ENCODE data around the gene KAZN. TPM values are rescaled to one million over a fixed set of nuclear protein-coding genes. Genes with fewer than 3 reads are reported as not detected.

The KAZN gene
- total RNA-seq, 2 donors from 2014 or later, result 0.22 to 0.74 TPM

DNA sequence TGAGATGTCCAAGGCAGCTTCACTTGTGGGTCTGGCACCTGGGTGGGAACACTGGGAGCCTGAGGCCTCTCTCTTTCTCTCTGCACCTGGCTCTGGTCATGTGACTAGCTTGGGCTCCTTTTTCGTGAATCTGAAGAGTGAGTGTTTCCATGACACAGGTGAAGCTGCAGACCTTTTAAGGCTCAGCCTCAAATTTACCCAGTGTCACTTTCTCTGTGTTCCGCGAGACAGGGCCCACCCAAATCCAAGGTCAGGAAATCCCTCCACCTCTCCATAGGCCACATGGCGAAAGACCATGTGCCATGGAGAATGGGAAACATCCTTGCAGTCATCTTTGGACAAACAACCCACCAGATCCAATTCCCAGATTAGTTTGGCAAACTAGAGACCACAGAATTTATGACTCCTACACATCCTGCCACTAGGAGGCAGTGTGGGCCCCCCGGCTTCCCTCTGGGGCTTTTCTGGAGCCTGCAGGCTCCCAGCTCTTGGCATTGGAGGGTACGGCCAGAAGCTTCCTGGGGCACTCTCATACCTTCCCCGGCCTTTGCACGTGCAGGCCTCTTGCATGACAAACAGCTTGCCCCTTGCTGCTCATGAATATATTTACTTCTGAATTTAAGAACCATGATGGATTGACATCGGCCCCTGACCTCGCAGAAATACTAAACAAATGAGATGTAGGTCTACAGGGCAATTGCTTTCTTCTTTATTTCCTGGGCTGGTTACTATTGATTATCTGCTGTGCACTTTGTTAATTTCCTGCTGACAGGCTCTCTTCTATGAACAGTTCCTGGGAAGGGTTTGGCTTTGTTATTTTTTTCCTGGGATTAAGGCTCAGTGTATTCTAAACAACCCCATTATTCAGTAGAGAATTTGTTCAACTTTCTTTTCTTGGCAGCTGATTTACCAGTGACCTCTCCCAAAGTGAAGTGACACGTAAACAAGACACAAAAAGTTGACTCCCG, 180.7 kb downstream of the KAZN start:
- Mint-ChIP-seq H3K36me3 (ENCODE audit: low read depth) (no peaks in the 10 kb centered on the region), H3K4me3 (no peak overlapping the region), H3K9me3 (no peaks in the 10 kb centered on the region), H3K4me1 (no peaks in the 10 kb centered on the region), H3K27ac (no peak overlapping the region), H3K27me3 (peaks cover 16% of the 10 kb centered on the region)
- no peak for ATAC-seq (replicated peaks)

DNA sequence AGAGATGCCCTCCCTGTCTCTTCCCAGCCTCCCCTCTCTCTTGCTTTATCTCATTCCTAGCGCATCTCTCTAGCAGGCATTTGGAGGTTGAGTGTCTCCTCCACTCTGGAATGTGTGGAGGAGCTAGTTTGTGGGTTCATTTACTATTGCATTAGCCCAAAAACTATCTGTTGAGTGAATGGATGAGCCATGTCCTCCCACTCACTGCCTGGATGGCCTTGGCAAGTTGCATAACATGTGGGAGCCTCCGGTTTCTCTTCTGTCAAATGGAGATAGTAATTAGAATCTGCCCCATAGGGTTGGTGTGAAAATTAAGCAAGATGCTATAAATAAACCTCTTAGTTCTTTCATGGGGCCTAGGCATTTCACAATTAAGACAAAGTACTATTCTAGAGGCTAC, 181.8 kb downstream of the KAZN start:
- Mint-ChIP-seq H3K36me3 (ENCODE audit: low read depth) (no peaks in the 10 kb centered on the region), H3K4me1 (no peaks in the 10 kb centered on the region), H3K9me3 (no peaks in the 10 kb centered on the region), H3K27ac (no peak overlapping the region), H3K4me3 (no peak overlapping the region), H3K27me3 (peaks cover 16% of the 10 kb centered on the region)
- no peak for ATAC-seq (replicated peaks)

DNA sequence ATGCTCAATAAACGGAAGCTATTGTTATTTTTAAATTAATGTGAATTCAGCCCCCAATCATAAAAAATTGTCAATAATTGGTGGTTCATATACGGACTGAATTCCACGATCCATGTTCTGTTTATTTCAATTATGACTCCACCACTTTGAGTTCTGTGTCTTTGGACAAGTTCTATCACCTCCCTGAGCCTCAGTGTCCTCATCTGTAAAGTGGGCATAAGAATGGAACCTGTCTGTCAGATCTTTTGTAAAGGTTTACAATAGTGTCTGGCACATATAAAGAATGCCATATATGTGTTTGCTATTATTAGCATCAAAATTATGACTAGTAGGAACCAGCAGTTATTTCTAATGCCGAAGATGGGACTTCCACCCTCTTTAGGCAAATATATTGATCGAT, 183.3 kb downstream of the KAZN start:
- Mint-ChIP-seq H3K9me3 (no peaks in the 10 kb centered on the region), H3K27me3 (peaks cover 20% of the 10 kb centered on the region), H3K4me1 (no peaks in the 10 kb centered on the region), H3K4me3 (no peak overlapping the region), H3K27ac (no peak overlapping the region), H3K36me3 (ENCODE audit: low read depth) (no peaks in the 10 kb centered on the region)
- no peak for ATAC-seq (replicated peaks)

DNA sequence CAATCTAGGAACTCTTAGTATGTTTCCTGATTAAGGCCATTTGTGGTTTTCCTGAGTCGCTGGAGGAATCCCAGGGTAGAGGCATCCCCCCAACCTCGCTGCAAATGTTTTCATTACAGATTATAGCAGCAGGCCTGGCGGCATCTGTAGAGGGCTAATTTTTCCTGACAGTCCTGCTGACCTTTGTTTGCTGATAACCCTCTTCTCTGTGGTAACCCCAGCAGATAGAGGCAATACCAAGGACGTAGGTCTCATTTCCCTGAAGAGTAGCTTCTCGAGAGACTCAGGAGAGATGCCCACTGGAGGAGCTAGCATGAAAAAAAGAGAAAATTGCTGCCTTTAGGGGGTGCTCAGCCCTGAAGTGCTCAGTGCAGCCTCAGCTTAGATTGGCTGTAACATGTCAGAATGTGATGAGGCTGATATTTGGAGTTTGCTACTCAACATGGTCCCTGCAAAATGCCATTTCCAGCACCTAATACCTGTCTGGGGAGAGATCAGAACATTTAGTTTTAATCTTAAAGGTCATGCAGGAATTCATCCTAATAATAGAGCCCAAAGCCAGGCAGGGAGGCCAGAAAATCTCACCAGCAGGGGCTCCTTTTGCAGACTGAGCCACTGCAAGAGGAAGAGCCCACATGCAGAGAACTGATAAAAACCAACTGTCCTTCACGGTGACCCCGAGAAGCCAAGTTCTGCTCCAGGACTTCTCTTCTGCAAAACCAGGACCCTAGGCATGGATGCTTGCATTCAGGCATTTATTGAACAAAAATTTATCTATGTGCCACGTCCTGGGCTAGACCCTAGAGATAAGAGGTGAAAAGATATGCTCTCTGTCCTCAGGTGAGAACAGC, 184.5 kb downstream of the KAZN start:
- Mint-ChIP-seq H3K36me3 (ENCODE audit: low read depth) (no peaks in the 10 kb centered on the region), H3K27ac (no peak overlapping the region), H3K9me3 (no peaks in the 10 kb centered on the region), H3K4me3 (no peak overlapping the region), H3K4me1 (no peaks in the 10 kb centered on the region), H3K27me3 (peaks cover 15% of the 10 kb centered on the region)
- no peak for ATAC-seq (replicated peaks)

DNA sequence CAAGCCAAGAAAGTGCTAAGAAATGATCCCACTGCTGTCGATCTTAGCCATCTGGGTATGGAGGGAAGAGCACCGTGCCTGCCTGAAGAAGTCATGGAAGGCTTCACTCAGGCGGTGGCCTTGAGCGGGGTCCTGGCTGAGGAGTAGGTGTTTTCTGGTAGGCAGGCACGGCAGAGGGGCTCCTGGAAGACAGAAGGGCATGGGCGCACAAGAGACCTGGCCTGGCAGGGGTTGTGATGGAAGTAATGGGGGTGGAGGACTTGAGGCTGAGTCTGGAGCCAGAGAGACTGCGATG, 185.1 kb downstream of the KAZN start:
- Mint-ChIP-seq H3K27ac (no peak overlapping the region), H3K36me3 (ENCODE audit: low read depth) (no peaks in the 10 kb centered on the region), H3K27me3 (peaks cover 15% of the 10 kb centered on the region), H3K4me3 (no peak overlapping the region), H3K4me1 (no peaks in the 10 kb centered on the region), H3K9me3 (no peaks in the 10 kb centered on the region)
- no peak for ATAC-seq (replicated peaks)

DNA sequence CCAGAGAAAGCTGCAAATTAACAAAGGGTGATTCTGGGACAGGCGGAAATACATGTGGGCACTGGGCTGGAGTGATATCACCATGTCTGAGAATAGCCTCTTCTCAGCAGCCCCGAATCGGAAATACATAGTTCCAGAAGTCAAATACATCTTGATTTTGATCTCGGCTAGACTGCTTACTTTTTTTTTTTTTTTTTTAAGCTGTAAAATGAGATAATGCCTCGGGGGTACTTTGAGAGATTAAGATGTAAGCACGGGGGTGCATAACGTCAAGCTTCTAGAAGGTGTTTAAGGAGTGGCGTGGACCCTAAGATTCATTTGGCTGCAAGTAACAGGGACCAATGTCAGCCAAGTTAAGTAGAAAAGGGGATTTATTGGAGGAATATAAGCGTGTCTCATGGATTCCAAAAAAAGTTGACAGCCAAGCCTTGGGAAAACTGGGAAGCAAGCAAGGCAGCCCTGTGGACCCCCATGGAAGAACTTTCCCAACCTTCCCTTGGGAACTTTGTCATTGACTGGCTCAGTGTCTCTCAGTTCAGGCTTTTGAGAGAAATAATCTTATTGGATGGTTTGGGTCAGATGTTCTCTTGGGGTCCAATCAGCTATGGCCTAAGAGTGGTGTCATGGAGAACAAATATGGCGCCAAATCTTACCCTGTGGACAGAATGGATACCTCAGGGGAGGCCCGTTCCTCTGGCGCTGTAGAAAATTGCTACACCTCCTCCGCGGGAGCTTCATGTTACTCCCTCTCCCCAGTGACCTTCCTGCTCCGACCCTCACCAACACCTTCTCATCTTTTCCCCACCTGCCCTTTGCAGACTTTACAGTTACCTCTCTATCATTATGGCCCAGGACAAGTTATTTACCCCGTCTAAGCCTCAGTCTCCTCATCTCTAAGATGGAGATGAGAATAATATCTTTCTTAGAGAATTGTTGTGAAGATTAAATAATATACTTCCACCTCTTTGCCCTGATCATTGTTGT, 186.6 kb downstream of the KAZN start:
- no peak for ATAC-seq (replicated peaks)
- Mint-ChIP-seq H3K9me3 (no peaks in the 10 kb centered on the region), H3K27me3 (peaks cover 7% of the 10 kb centered on the region), H3K27ac (no peak overlapping the region), H3K4me1 (no peaks in the 10 kb centered on the region), H3K4me3 (no peak overlapping the region), H3K36me3 (ENCODE audit: low read depth) (no peaks in the 10 kb centered on the region)

DNA sequence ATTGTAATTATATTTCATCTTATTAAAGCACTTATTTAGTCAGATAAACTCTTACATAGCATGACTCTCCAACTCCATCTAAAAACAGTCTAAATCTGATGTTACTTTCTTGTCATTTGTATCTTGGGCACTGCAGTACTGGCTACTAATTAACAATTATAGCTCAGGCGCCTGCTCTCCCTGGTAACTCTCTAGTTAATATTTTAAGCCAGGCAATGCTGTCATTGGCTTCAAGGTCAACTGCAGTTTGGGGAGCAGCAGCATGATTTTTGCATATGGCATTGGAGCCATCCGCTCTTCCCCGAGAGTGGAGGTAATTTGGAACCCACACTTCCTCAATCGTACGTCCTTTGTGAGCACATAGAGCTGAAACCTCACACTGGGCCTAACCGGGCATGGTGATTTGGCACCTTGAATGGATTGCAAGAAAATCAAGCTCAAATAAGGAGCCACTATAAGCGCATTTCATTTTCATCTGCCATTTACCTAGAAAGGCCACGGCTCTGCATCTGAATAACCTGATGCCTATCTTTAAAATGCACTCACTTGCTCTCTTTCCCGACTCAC, 187.7 kb downstream of the KAZN start:
- Mint-ChIP-seq H3K4me1 (no peaks in the 10 kb centered on the region), H3K36me3 (ENCODE audit: low read depth) (no peaks in the 10 kb centered on the region), H3K4me3 (no peak overlapping the region), H3K27me3 (peaks cover 3% of the 10 kb centered on the region), H3K27ac (no peak overlapping the region), H3K9me3 (no peaks in the 10 kb centered on the region)
- no peak for ATAC-seq (replicated peaks)

DNA sequence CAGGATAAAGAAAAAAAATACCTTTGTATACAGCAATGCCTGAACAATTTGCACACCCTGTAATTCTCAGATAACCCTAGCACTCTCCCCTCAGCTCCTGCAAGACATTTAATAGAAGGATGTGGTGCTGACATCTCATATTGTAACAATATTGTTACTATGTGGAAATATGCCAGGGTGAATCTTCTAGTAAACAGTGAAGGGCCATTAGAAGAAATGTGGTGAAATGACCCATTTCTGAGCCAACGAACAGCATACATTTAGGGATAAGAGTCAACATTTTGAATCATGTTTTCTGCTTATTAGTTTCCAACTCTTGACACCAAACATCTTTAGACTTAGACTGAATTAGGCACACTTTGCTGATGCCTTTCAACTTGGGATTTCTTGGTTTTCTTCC, 188.2 kb downstream of the KAZN start:
- no peaks in the 10 kb centered on the region for H3K4me1 Mint-ChIP-seq
- no peak overlapping the region for H3K27ac Mint-ChIP-seq
- H3K9me3 Mint-ChIP-seq, result no peaks in the 10 kb centered on the region
- no peaks in the 10 kb centered on the region for H3K36me3 Mint-ChIP-seq (ENCODE audit: low read depth)
- H3K4me3 Mint-ChIP-seq, result no peak overlapping the region
- no peak for ATAC-seq (replicated peaks)
- H3K27me3 Mint-ChIP-seq, result peaks cover 3% of the 10 kb centered on the region

DNA sequence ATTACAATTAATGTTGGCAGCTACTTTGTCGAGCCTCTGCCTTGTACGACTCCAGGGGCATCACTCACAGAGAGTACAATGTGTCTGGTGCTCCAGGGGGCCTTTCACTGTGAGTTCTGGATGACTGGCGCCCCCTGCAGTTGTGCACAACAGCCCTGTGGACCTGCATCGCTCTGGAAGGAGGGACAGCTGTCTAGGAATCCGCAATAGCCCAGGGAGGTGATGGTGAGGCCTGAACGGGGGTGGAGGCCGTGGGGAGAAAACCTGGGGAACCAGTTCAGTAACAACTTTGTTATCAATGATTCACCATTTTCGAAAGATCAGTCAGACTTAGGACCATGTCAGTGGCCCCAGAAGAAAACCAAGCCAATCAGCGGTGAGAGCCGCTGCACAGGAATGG, 189.1 kb downstream of the KAZN start:
- Mint-ChIP-seq H3K36me3 (ENCODE audit: low read depth) (no peaks in the 10 kb centered on the region), H3K4me1 (no peaks in the 10 kb centered on the region), H3K9me3 (no peaks in the 10 kb centered on the region), H3K27ac (no peak overlapping the region), H3K27me3 (peaks cover 3% of the 10 kb centered on the region), H3K4me3 (no peak overlapping the region)
- ATAC-seq (replicated peaks), result no peak

DNA sequence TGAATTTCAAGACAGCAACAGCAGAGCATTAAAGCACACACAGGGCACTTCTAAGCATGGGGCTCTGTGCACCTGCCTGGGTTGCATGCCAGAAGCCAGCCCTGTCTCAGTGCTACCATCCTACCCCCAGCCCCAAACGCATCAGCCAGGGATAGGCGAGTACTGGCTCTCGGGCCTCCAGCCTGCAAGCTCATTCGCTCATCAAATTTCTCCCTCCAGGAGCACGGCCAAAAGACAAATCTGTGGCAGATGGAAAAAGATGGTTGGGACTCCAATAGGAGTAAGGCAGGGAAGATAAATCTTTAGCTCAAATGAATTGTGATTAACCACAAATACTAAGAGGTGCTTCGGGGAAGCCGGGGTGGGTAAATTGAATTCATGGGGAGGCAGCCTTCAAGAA, 189.6 kb downstream of the KAZN start:
- Mint-ChIP-seq H3K27ac (no peak overlapping the region), H3K4me1 (no peaks in the 10 kb centered on the region), H3K27me3 (peaks cover 3% of the 10 kb centered on the region), H3K36me3 (ENCODE audit: low read depth) (no peaks in the 10 kb centered on the region), H3K9me3 (no peaks in the 10 kb centered on the region), H3K4me3 (no peak overlapping the region)
- ATAC-seq (replicated peaks), result no peak

DNA sequence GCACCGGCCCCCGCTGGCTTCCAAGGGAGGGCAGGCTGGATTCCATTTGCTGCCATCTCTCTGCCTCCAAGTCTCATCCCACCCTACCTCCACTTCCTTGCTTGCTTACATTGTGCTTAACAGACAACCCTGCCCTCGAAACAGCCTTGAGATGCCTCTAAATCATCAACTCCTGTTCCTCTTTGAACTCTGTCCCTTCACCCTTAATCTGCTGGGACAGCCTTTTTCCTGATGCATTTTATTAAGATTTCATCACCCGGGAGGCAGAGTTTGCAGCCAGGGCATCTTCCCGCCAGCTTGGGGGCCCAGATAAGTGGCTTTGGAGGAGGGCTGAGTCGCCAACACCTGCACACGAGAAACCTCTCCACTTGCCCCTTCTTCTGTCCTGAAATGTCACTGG, 192.5 kb downstream of the KAZN start:
- H3K4me1 Mint-ChIP-seq, result no peaks in the 10 kb centered on the region
- no peak for ATAC-seq (replicated peaks)
- no peak overlapping the region for H3K27ac Mint-ChIP-seq
- H3K9me3 Mint-ChIP-seq, result no peaks in the 10 kb centered on the region
- no peaks in the 10 kb centered on the region for H3K36me3 Mint-ChIP-seq (ENCODE audit: low read depth)
- H3K4me3 Mint-ChIP-seq, result no peak overlapping the region
- H3K27me3 Mint-ChIP-seq, result no peaks in the 10 kb centered on the region

DNA sequence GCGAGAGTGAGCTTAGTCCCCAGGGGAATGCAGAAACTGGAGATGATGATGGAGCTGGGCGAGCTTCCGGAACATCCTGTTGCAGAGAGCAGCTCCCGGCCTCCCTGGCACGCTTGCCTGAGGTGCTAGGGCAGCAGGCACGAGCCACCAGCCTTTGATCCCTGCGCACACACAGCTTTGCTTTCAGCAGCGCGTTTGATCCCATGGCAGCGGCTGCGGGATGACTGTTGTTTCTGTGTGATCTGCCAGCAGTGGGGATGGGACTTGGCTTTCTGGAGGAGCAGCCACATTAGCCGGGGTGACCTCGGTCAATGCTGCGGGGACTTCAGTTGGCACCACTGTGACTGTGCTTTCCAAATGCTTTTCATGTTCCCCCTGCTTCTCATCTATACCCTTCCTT, 193.2 kb downstream of the KAZN start:
- no peak overlapping the region for H3K4me3 Mint-ChIP-seq
- no peaks in the 10 kb centered on the region for H3K27me3 Mint-ChIP-seq
- no peaks in the 10 kb centered on the region for H3K9me3 Mint-ChIP-seq
- H3K4me1 Mint-ChIP-seq, result no peaks in the 10 kb centered on the region
- no peaks in the 10 kb centered on the region for H3K36me3 Mint-ChIP-seq (ENCODE audit: low read depth)
- ATAC-seq (replicated peaks), result no peak
- H3K27ac Mint-ChIP-seq, result no peak overlapping the region

DNA sequence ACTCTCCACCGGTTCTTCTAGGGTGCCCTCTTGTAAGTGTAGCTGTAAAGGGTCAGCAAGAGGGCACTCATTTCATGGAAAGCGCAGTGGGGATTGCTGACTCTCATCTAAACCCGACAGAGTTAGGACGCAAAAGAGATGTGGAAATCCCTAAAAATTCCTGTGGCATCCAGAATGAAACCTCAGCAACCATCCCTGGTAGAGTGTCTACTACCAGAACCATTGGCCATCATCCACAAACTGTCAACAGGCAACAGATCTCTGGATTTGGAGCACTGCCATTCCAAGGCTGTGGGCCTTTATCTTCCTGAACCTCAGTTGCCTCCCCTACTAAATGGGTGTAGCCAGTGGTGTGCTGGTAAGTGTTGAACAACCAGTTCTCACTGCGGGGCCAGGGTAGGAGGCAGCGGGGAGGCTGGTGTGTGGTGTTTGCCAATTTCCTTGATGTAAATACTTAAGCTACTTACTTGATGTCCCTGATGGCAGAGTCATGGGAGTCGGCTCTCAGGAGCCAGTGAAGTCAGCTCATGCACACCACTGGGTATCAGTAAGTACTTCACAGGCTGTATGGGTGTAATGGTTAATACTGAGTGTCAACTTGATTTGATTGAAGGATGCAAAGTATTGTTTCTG, 195.8 kb downstream of the KAZN start:
- no peak overlapping the region for H3K4me3 Mint-ChIP-seq
- H3K36me3 Mint-ChIP-seq (ENCODE audit: low read depth), result no peaks in the 10 kb centered on the region
- H3K27ac Mint-ChIP-seq, result no peak overlapping the region
- H3K9me3 Mint-ChIP-seq, result no peaks in the 10 kb centered on the region
- H3K27me3 Mint-ChIP-seq, result no peaks in the 10 kb centered on the region
- no peaks in the 10 kb centered on the region for H3K4me1 Mint-ChIP-seq
- ATAC-seq (replicated peaks), result no peak

DNA sequence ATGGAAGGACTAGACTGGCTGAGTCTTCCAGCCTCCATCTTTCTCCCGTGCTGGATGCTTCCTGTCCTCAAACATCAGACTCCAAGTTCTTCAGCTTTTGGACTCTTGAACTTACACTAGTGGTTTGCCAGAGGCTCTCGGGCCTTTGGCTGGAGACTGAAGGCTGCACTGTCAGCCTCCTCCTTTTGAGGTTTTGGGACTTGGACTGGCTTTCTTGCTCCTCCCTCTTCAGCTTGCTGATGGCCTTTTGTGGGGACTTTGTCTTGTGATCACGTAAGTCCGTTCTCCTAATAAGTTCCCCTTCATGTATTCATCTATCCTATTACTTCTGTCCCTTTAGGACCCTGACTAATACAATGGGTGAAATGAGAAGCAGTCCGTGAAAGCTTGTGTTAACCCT, 196.4 kb downstream of the KAZN start:
- no peaks in the 10 kb centered on the region for H3K9me3 Mint-ChIP-seq
- no peak for ATAC-seq (replicated peaks)
- no peak overlapping the region for H3K4me3 Mint-ChIP-seq
- no peaks in the 10 kb centered on the region for H3K27me3 Mint-ChIP-seq
- no peaks in the 10 kb centered on the region for H3K36me3 Mint-ChIP-seq (ENCODE audit: low read depth)
- no peak overlapping the region for H3K27ac Mint-ChIP-seq
- no peaks in the 10 kb centered on the region for H3K4me1 Mint-ChIP-seq
